ENCODE results near the gene MBD5. TPM values are rescaled to one million over a fixed set of nuclear protein-coding genes. Genes with fewer than 3 reads are reported as not detected.

MBD5 gene
- total RNA-seq, 6 experiments from 2014 or later = 7.9 to 15.6 (median 11.9) TPM

DNA sequence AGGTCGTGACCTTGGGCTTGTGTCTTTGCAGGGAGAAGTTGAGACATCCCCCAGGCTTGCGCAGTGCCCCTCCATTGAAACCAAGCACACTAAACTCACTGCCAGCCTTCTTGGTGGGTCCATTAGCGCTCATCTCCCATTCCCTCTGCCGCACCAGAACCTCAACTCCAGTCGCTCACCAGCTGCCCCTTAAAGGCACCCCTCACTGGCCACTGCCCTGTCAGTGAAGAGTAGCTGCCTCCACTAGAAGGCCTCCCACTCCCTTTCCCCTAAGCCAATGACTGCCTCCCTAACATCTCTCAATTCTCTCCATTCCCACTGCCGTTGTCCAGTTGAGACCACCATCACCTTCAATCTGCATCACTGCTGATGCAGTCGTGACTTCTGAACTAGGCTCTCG is 508.9 kb downstream of the MBD5 start:
- no peaks in the 10 kb centered on the region for H3K9me3 ChIP-seq
- no peak overlapping the region for H3K27ac ChIP-seq
- ATAC-seq (no peak), DNase-seq (no peak)
- WGBS (ENCODE audit: insufficient coverage, low coverage, low lambda C conversion rate, missing lambda C conversion rate) = 74% methylated on average over 8 of the region's 8 CpGs
- H3K4me1 ChIP-seq = peaks cover 0 to 5% (median 0%) of the 10 kb centered on the region in 4 donors
- H3K36me3 ChIP-seq = no peaks in the 10 kb centered on the region
- no peak overlapping the region for H3K4me3 ChIP-seq
- no peaks in the 10 kb centered on the region for H3K27me3 ChIP-seq
- TF ChIP-seq POLR2A (IDR thresholded peaks at IDR 0.05) = no peak
- TF ChIP-seq, protein P1, sequence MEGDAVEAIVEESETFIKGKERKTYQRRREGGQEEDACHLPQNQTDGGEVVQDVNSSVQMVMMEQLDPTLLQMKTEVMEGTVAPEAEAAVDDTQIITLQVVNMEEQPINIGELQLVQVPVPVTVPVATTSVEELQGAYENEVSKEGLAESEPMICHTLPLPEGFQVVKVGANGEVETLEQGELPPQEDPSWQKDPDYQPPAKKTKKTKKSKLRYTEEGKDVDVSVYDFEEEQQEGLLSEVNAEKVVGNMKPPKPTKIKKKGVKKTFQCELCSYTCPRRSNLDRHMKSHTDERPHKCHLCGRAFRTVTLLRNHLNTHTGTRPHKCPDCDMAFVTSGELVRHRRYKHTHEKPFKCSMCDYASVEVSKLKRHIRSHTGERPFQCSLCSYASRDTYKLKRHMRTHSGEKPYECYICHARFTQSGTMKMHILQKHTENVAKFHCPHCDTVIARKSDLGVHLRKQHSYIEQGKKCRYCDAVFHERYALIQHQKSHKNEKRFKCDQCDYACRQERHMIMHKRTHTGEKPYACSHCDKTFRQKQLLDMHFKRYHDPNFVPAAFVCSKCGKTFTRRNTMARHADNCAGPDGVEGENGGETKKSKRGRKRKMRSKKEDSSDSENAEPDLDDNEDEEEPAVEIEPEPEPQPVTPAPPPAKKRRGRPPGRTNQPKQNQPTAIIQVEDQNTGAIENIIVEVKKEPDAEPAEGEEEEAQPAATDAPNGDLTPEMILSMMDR (IDR thresholded peaks at IDR 0.05) = no peak
- intact Hi-C loops (cut with DNase I) = no loop called here

DNA sequence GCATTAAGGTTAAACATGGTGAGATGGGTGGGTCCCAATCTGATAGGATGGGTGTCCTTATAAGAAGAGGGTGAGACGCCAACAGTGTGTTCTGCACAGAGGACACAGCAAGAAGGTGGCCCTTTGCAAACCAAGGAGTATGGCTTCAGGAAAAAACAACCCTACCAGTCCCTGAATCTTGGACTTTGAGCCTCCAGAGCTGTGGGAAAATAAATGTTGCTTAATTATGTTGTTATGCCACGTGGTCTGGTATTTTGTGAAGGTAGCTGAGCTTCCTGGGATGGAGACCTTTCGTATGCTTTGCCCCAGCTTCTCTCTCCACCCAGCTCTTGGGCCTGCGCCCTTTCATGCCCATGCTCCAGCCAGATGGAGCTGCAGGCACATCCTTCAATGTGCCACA is 509.5 kb downstream of the MBD5 start:
- WGBS (ENCODE audit: insufficient coverage, low coverage, low lambda C conversion rate, missing lambda C conversion rate) = 90% methylated on average over 2 of the region's 4 CpGs
- Histone ChIP-seq H3K36me3 (no peaks in the 10 kb centered on the region), H3K4me3 (no peak overlapping the region), H3K27ac (no peak overlapping the region), H3K4me1 (peaks cover 0 to 5% (median 0%) of the 10 kb centered on the region in 4 donors), H3K27me3 (no peaks in the 10 kb centered on the region), H3K9me3 (no peaks in the 10 kb centered on the region)
- intact Hi-C loops (cut with DNase I) = no loop called here
- ATAC-seq (peak; percentile 39 to 66 (median 52)), DNase-seq (no peak)
- TF ChIP-seq, protein P1 (IDR thresholded peaks at IDR 0.05) = no peak

DNA sequence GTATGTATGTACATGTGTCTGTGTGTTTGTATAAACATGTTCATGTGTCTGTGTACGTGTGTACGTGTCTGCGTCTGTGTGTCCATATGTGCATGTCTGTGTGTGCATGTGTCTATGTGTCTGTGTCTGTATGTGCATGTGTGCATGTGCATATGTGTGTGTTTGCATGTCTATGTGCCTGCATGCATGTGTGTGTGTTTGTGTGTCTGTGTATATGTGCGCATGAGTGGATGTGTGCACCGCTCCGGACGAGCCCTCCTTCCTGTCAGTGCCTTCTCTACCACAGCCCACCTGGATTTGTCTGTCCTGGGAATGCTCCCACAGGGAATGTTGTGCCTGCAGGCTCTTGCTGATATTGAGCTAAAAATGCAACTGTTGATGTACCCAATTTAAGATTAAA is 510.3 kb downstream of the MBD5 start:
- intact Hi-C loops (cut with DNase I) = no loop called here
- DNase-seq (no peak), ATAC-seq (no peak)
- WGBS (ENCODE audit: insufficient coverage, low coverage, low lambda C conversion rate, missing lambda C conversion rate) = 78% methylated on average over 5 of the region's 7 CpGs
- Histone ChIP-seq H3K27me3 (no peaks in the 10 kb centered on the region), H3K9me3 (no peaks in the 10 kb centered on the region), H3K4me1 (peaks cover 0 to 5% (median 0%) of the 10 kb centered on the region in 4 donors), H3K36me3 (no peaks in the 10 kb centered on the region), H3K27ac (no peak overlapping the region), H3K4me3 (no peak overlapping the region)
- no peak for TF ChIP-seq POLR2A (IDR thresholded peaks at IDR 0.05)
- TF ChIP-seq, protein P1 (IDR thresholded peaks at IDR 0.05) = no peak

DNA sequence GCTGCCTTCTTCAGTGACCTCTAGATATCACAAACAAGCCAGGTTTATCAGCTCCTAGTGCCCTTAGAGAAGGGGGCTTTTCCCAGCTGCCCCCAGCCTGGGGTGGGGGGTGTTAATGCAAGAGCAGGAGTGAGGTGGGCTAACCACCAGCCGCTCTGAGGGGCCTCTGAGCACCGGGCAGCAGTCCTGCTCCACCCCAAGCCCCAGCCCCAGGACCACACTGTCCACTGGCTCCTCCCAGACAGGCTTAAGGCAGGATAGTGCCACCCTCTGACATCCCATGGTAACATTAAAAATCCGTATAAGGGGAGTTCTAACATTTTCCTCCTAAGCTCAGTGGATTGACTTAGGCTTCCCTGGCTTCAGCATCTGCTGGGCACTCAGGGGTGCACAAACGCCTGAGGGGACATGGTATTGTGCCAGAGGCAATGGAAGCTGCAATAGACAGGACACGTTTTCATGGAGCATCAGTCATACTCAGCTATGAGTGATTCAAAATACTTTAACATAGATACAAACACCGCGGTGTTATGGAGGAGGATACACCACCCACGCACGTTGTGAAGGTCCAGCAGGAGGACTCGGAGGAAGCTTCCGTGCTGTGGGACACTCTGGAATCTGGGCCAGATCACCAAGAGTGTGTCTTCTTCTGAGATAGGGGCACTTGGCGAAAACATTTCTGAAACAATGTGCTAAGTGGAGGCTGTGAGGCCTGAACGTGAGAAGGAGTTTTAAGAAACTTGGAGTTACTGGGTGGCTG is 511.0 kb downstream of the MBD5 start:
- intact Hi-C loops (cut with DNase I) = no loop called here
- H3K4me3 ChIP-seq = no peak overlapping the region

More for the DNA sequence above, 511.0 kb downstream of the MBD5 start:
- no peaks in the 10 kb centered on the region for H3K36me3 ChIP-seq
- DNase-seq (no peak), ATAC-seq (no peak)
- no peaks in the 10 kb centered on the region for H3K9me3 ChIP-seq
- peaks cover 0 to 5% (median 0%) of the 10 kb centered on the region in 4 donors for H3K4me1 ChIP-seq
- no peak for TF ChIP-seq POLR2A (IDR thresholded peaks at IDR 0.05)
- TF ChIP-seq, protein P1 (IDR thresholded peaks at IDR 0.05) = no peak
- no peaks in the 10 kb centered on the region for H3K27me3 ChIP-seq
- no peak overlapping the region for H3K27ac ChIP-seq
- 50% methylated on average over 3 of the region's 13 CpGs for WGBS (ENCODE audit: insufficient coverage, low coverage, low lambda C conversion rate, missing lambda C conversion rate)
